Osteocyte (in vitro differentiated cells): ENCODE results near the gene C3orf38. TPM values are rescaled to one million over a fixed set of nuclear protein-coding genes. Genes with fewer than 3 reads are reported as not detected.
"Not testable (repeated sequence)": the region's sequence is repeated elsewhere in the genome, so short reads cannot be mapped to it uniquely, and the experiment has no call there.

ENCODE experiments used
- DNase-seq: peaks from one replicate; pipeline ENCODE4 v3.0.0; 2021; ENCODE audit warnings: mixed read lengths; ENCODE audit not compliant: unreplicated experiment; ENCODE audit errors: extremely low spot score
- H3K27ac Mint-ChIP-seq: one replicate; pipeline ENCODE4 v1.8.0; 2021; ENCODE audit warnings: mild to moderate bottlenecking, mixed read lengths; ENCODE audit not compliant: unreplicated experiment
- H3K27me3 Mint-ChIP-seq: one replicate; pipeline ENCODE4 v1.8.0; 2021; ENCODE audit warnings: mixed read lengths; ENCODE audit not compliant: unreplicated experiment
- H3K36me3 Mint-ChIP-seq: one replicate; pipeline ENCODE4 v1.8.0; 2021; ENCODE audit warnings: mixed read lengths; ENCODE audit not compliant: unreplicated experiment
- H3K4me1 Mint-ChIP-seq: one replicate; pipeline ENCODE4 v1.8.0; 2021; ENCODE audit warnings: mixed read lengths; ENCODE audit not compliant: unreplicated experiment
- H3K4me3 Mint-ChIP-seq: one replicate; pipeline ENCODE4 v1.8.0; 2021; ENCODE audit warnings: mild to moderate bottlenecking, moderate library complexity, mixed read lengths; ENCODE audit not compliant: unreplicated experiment
- H3K9me3 Mint-ChIP-seq: one replicate; pipeline ENCODE4 v1.8.0; 2021; ENCODE audit warnings: mixed read lengths; ENCODE audit not compliant: unreplicated experiment
- total RNA-seq: library from RNA; stranded (reverse); gene quantifications from 2 replicates; pipeline ENCODE4 v1.2.1, GENCODE V29; 2021
- TF ChIP-seq, protein P1 (sequence below): fragments of 200-600 bp; sonication (generic); IDR thresholded peaks from 2 replicates; pipeline ENCODE4 v1.5.0; 2021; ENCODE audit warnings: antibody characterized with exemption, mild to moderate bottlenecking, moderate library complexity

Gene C3orf38
- total RNA-seq, 1 donor from 2014 or later, result 30.2 TPM

DNA sequence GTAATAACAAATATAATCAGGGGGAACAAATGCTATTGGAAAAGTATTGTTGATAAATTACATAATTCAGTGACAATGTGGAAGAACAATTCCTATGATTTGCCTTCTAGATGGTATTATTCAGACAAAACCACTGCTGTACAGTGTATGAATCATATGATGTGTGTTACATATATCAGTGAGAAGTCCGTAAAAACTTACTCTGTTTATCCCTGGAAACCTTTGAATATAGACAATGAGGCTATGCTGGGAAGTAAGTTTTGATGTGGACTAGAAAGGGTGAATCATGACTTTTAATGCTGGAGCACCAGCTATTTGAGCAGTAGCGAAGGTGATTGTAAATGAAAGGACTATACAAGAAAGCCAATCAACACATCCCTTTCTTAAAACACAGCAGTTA is 17.9 kb downstream of the C3orf38 start:
- Mint-ChIP-seq H3K27me3 (no peaks in the 10 kb centered on the region), H3K36me3 (peaks cover 10% of the 10 kb centered on the region), H3K27ac (no peak overlapping the region), H3K4me3 (no peak overlapping the region), H3K9me3 (no peaks in the 10 kb centered on the region), H3K4me1 (peaks cover 2% of the 10 kb centered on the region)
- no peak for DNase-seq
- TF ChIP-seq, protein P1, sequence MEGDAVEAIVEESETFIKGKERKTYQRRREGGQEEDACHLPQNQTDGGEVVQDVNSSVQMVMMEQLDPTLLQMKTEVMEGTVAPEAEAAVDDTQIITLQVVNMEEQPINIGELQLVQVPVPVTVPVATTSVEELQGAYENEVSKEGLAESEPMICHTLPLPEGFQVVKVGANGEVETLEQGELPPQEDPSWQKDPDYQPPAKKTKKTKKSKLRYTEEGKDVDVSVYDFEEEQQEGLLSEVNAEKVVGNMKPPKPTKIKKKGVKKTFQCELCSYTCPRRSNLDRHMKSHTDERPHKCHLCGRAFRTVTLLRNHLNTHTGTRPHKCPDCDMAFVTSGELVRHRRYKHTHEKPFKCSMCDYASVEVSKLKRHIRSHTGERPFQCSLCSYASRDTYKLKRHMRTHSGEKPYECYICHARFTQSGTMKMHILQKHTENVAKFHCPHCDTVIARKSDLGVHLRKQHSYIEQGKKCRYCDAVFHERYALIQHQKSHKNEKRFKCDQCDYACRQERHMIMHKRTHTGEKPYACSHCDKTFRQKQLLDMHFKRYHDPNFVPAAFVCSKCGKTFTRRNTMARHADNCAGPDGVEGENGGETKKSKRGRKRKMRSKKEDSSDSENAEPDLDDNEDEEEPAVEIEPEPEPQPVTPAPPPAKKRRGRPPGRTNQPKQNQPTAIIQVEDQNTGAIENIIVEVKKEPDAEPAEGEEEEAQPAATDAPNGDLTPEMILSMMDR, result no peak

DNA sequence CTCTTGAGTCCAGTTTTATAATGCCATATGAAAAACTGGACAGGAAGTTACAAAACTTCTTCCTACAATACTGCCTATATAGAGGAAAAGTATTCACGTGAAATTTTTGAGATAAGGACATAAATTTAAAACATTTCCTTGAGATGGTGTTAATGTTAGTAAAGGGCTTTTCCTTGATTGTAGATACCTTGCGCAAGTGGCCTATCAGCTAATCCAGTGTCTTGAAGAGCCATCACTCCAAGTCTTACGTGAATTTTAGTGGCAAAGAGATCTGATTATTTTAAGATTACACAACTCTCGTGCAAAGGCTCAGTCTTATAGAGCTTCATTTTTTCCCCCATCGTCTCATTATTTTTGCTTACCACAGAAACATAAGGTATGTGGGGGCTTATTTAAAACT is 18.4 kb downstream of the C3orf38 start:
- Mint-ChIP-seq H3K4me1 (no peaks in the 10 kb centered on the region), H3K36me3 (peaks cover 5% of the 10 kb centered on the region), H3K27me3 (no peaks in the 10 kb centered on the region), H3K4me3 (no peak overlapping the region), H3K9me3 (no peaks in the 10 kb centered on the region), H3K27ac (no peak overlapping the region)
- DNase-seq, result no peak
- TF ChIP-seq, protein P1, result no peak

DNA sequence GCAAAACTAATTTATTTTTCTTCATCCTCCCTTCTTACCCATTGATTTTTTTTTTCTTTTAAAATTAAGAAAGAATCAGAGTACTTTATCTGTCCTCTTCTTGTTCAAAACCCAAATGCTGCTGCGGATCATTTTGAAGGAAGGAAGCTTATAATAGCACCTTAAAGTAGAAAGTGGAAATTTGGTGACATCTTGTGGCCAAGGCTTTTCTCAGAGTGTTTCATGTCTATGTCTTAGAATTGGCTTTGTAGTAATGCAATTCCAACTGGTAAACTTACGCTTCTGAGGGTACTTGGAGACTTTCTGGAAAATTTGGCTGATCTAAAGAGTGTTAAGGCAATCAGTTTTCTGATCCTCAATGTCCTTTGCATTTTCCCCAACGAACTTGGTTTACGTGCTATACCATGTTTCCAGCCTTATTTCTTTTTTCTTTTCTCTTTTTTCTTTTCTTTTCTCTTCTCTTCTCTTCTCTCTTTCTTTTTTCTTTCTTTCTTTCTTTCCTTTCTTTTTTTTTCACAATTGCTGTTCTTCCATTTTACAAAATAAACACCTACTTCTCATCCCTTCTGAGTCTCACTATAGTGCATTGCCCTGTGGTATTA is 30.7 kb downstream of the C3orf38 start:
- TF ChIP-seq, protein P1, result peak; percentile 60
- Mint-ChIP-seq H3K9me3 (peaks cover 5% of the 10 kb centered on the region), H3K36me3 (no peaks in the 10 kb centered on the region), H3K27ac (no peak overlapping the region), H3K27me3 (peaks cover 30% of the 10 kb centered on the region), H3K4me1 (peaks cover 8% of the 10 kb centered on the region), H3K4me3 (no peak overlapping the region)
- no peak for DNase-seq

DNA sequence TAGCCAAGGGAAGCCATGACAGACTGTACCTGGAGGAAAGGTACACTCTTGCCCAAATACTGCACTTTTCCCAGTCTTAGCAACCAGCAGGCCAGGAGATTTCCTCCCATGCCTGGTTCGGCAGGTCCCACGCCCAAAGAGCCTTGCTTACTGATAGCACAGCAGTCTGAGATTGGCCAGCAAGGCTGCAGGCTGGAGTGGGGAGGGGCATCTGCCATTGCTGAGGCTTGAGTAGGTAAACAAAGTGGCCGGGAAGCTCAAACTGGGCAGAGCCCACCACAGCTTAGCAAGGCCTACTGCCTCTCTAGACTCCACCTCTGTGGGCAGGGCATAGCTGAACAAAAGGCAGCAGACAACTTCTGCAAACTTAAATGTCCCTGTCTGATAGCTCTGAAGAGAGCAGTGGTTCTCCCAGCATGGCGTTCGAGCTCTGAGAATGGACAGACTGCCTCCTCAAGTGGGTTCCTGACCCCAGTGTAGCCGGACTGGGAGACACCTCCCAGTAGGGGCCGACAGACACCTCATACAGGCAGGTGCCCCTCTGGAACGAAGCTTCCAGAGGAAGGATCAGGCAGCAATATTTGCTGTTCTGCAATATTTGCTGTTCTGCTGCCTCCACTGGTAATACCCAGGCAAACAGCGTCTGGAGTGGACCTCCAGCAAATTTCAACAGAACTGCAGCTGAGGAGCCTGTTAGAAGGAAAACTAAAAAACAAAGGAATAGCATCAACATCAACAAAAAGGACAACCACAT is 32.6 kb downstream of the C3orf38 start:
- H3K4me3 Mint-ChIP-seq, H3K27ac Mint-ChIP-seq, H3K36me3 Mint-ChIP-seq, H3K9me3 Mint-ChIP-seq, H3K4me1 Mint-ChIP-seq, DNase-seq: not testable (repeated sequence)
- H3K27me3 Mint-ChIP-seq, result peaks cover 36% of the 10 kb centered on the region

DNA sequence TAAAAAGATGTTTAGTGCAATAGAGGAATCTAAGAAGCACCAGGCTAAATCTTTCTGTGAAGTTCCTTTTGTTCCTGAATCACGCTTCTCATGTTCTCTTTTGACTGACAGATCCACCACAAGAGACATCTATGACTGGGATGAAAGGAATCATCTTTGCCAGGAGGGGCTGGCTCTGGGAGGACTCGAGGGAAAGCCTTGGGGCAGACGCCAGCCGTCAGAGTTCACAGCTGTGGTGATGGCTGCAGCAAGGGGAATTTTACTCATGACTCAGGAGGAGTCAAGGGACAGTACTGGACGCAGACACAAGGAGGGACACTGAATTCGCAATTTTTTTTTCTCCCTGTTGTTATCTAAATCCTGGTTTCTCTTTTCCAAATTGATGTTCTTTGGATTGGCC is 38.7 kb downstream of the C3orf38 start:
- no peak for DNase-seq
- Mint-ChIP-seq H3K27ac (no peak overlapping the region), H3K9me3 (peaks cover 5% of the 10 kb centered on the region), H3K27me3 (peaks cover 27% of the 10 kb centered on the region), H3K4me1 (peaks cover 7% of the 10 kb centered on the region), H3K36me3 (no peaks in the 10 kb centered on the region), H3K4me3 (no peak overlapping the region)
- TF ChIP-seq, protein P1, result no peak
